Adipocyte (in vitro differentiated cells): Measurements from ENCODE around the gene PRELID1.
"Not testable (repeated sequence)": the region's sequence is repeated elsewhere in the genome, so short reads cannot be mapped to it uniquely, and the experiment has no call there.

Experiments
- DNase-seq: peaks from one replicate; pipeline ENCODE4 v3.0.0-alpha.2; 2015; ENCODE audit warnings: low read depth
- H3K27me3 ChIP-seq: replicated peaks from 2 replicates; pipeline ENCODE4 v1.7.0; 2013; ENCODE audit warnings: mild to moderate bottlenecking, low read length, moderate library complexity; ENCODE audit not compliant: control insufficient read depth, insufficient read depth
- H3K36me3 ChIP-seq: 2 replicates; pipeline ENCODE4 v1.7.0; 2013; ENCODE audit warnings: low read length, mild to moderate bottlenecking, moderate library complexity; ENCODE audit not compliant: control insufficient read depth, insufficient read depth, severe bottlenecking
- H3K4me1 ChIP-seq: 2 replicates; pipeline ENCODE4 v1.7.0; 2013; ENCODE audit warnings: mild to moderate bottlenecking, low read length, moderate library complexity; ENCODE audit not compliant: control insufficient read depth, insufficient read depth
- H3K4me3 ChIP-seq: 2 replicates; pipeline ENCODE4 v1.7.0; 2013; ENCODE audit warnings: mild to moderate bottlenecking, low read length, moderate library complexity
- H3K9ac ChIP-seq: 2 replicates; pipeline ENCODE4 v1.7.0; 2013; ENCODE audit warnings: mild to moderate bottlenecking, low read length, moderate library complexity
- H3K9me3 ChIP-seq: 2 replicates; pipeline ENCODE4 v1.7.0; 2013; ENCODE audit warnings: mild to moderate bottlenecking, low read length, moderate library complexity; ENCODE audit not compliant: control insufficient read depth

The PRELID1 gene

DNA sequence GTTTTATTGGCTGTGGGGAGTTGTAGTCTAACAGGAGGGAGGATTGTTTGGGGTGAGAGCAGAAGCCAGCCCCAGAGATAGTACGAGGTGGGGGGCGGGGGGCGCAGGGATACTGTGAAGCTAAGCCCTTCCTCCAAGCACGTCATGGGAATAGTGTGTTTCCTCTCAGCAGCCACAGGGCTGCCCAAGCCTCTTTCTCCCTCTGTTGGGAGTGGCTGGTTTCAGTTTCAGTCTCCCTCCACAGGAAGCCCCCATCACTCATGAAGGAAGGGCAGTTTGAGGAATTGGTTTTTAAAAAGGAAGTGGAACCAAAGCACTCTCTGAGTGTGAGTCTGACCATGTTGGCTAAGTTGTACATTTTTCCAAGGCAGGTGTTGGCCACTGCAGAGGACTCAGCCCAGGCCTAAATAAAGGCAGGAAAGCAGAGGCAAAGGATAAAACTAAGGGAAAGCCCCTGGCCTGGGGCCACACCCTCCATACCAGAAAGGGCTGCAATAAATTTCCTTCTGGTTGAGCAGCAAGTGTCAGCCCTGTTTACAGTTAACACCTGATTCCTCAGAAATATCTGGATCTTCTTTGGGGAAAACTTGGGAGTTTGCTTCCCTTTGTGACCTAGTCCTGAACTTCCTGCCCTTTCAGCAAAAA, 3.2 kb upstream of the PRELID1 start:
- DNase-seq, result peak; percentile 77
- H3K4me3 ChIP-seq, result no peak overlapping the region
- H3K36me3 ChIP-seq, result peaks cover 16% of the 10 kb centered on the region
- H3K9ac ChIP-seq, result peak overlapping the region; percentile 1
- peaks cover 34% of the 10 kb centered on the region for H3K4me1 ChIP-seq
- no peaks in the 10 kb centered on the region for H3K27me3 ChIP-seq
- H3K9me3 ChIP-seq, result no peaks in the 10 kb centered on the region

DNA sequence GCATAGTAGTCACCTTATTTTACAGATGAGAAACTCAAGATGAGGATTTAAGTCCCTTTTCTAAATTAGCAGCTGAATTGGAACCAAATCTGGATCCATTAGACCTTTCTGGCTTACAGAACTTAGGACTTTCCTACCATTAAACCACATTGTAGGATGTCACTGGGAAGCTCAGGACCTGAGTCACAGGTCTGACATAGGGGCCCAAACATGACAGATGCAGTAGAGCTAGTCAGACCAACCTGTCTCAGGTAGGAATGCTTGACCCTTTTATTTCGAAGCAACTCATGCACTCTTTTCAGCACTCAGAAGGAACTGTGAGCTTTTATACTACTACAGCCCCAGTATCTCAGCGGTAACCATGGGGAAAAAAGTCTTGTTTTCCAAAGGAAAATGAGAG, 2.6 kb upstream of the PRELID1 start:
- H3K9me3 ChIP-seq, result no peaks in the 10 kb centered on the region
- H3K9ac ChIP-seq, result no peak overlapping the region
- no peak for DNase-seq
- H3K4me1 ChIP-seq, result peaks cover 40% of the 10 kb centered on the region
- no peak overlapping the region for H3K4me3 ChIP-seq
- peaks cover 14% of the 10 kb centered on the region for H3K36me3 ChIP-seq
- H3K27me3 ChIP-seq, result no peaks in the 10 kb centered on the region

DNA sequence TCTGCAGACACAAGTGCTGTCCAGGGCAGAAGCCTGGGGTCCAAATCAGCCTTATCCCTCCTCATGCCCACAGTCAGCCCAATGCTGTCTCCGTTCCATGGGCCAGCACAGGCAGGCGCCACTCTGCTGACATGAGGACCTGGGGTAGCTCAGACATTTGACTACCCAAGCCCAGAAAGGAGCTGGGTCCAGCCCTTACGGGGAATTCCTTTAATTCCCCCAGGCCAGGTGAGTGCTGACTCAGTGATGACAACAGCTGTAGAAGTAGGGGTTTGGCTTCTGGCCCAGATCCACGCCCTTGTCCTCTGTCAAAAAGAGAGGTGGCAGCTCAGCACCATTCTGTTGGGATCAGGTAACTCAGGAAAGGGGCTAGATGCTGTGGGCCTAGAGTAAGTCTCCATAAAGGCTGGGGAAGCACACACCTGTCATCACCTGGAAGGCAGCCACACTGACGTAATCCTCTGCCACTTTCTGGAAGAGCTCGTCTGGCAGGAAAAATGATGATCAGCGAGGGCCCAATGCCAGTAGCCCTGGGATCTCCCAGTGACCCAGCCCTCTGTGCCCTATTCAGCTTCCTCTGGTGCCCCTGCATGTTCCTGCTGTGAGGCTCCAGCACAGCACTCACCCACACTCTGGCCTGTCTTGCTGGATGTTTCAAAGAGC, 2.0 kb upstream of the PRELID1 start:
- H3K9ac ChIP-seq, result no peak overlapping the region
- DNase-seq, result no peak
- H3K27me3 ChIP-seq, result no peaks in the 10 kb centered on the region
- H3K36me3 ChIP-seq, result peaks cover 19% of the 10 kb centered on the region
- H3K4me3 ChIP-seq, result peak overlapping the region; percentile 99
- peaks cover 46% of the 10 kb centered on the region for H3K4me1 ChIP-seq
- H3K9me3 ChIP-seq, result no peaks in the 10 kb centered on the region

DNA sequence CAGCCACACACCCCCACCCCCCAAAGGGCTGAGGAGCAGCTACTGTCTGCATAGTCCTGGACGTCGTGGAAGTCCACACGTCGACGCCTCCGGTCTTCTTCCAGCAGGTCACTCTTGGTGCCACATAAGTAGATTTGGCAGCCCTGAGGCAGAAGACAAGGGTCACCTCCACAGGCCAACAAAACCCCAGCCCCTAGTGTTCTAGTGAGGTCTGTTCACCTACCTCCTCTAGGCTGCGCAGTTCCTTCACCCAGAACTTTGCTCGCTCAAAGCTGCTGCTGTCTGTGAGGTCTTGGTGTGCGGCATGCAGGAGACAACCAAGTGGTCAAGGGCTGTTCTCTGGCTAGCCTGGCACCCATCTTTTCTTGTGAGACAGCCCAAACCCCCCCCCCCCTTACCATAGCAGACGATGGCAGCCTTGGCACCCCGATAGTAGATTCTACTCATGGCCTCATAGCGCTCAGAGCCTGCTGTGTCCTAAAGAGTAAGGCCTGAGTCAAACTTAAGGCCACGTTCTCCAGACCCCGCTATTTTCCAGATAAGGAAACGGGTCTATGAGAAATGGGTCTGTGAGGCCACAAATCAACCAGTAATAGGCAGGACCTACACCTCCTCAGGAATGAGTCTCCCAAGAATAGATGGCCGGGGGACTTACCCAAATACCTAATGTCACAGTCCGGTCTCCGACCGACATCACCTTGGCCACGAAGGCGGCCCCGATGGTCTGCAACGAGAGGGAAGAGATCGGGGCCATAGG, 1.1 kb upstream of the PRELID1 start:
- no peaks in the 10 kb centered on the region for H3K27me3 ChIP-seq

DNA sequence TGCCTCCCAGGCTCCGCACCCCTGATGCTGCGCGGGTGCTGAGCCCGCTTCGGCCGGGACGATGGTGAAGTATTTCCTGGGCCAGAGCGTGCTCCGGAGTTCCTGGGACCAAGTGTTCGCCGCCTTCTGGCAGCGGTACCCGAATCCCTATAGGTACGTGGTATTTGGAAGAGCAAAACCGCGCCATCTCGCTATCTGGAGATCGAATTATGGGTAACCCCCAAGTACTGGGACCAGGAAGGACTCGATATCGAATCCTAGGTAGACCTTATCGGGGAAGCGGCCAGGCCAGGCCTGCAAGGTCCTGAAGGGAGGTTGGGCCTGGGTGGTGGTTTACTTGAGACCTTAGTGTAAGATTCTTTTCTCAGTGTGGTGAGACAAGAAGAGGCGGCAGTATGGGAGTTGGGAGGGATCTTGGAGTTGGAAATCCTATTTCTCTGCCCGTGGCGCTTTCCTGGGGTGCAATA, 359 bp downstream of the PRELID1 start:
- Histone ChIP-seq H3K4me1 (peaks cover 54% of the 10 kb centered on the region), H3K36me3 (peaks cover 24% of the 10 kb centered on the region), H3K27me3 (no peaks in the 10 kb centered on the region), H3K4me3 (peak overlapping the region; percentile 99), H3K9ac (peak overlapping the region; percentile 97), H3K9me3 (no peaks in the 10 kb centered on the region)
- peak; percentile 24 for DNase-seq

More for the DNA sequence above, 1.1 kb upstream of the PRELID1 start:
- DNase-seq, result peak; percentile 28
- H3K36me3 ChIP-seq, result peaks cover 24% of the 10 kb centered on the region
- peak overlapping the region; percentile 97 for H3K9ac ChIP-seq
- H3K9me3 ChIP-seq, result no peaks in the 10 kb centered on the region
- peak overlapping the region; percentile 99 for H3K4me3 ChIP-seq
- peaks cover 55% of the 10 kb centered on the region for H3K4me1 ChIP-seq

DNA sequence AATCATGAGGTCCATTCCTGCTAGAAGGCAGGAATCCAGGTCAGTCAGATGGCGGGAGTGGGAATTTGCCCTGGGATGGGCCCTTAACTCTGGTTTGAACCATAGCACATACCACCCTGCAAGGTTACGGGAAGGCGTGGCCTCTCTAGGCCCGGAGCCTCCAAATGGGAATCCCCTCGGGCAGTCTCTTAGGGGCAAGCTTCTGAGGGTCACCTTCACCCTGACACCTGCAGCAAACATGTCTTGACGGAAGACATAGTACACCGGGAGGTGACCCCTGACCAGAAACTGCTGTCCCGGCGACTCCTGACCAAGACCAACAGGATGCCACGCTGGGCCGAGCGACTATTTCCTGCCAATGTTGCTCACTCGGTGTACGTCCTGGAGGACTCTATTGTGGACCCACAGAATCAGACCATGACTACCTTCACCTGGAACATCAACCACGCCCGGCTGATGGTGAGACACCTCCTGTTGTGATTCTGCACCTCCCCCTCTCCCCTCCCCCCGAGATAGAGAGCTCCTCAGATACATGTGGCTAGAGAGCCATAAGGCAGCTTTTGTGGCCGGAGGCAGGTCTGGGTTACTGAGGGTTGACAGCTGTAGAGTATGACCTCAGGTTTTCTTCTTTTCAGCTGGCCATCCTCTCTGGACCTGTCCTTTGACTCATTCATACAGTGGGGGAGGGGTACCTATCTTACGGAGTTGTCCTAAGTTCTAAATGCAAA, 957 bp downstream of the PRELID1 start:
- DNase-seq, result no peak
- H3K4me3 ChIP-seq, result peak overlapping the region; percentile 99
- H3K4me1 ChIP-seq, result peaks cover 54% of the 10 kb centered on the region
- H3K27me3 ChIP-seq, result no peaks in the 10 kb centered on the region
- H3K9me3 ChIP-seq, result no peaks in the 10 kb centered on the region
- H3K9ac ChIP-seq, result peak overlapping the region; percentile 97
- peaks cover 24% of the 10 kb centered on the region for H3K36me3 ChIP-seq

DNA sequence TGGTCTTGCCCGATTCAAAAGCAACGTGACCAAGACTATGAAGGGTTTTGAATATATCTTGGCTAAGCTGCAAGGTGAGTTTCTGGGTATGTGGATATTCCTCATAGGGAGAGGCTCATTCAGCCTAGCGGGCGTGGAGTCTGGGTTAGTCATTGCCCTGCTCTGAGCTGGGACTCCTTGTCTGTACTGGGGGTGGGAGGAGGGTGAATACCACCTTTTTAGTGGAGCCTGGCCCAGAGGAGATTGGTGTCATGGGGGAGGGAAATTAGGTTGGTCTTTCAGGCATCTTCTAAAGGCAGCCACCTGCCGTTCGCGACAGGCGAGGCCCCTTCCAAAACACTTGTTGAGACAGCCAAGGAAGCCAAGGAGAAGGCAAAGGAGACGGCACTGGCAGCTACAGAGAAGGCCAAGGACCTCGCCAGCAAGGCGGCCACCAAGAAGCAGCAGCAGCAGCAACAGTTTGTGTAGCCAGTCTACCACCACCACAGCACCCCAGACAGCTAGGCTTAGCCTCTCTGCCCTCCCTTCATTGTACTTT, 2.6 kb downstream of the PRELID1 start:
- not testable (repeated sequence) for DNase-seq, H3K9me3 ChIP-seq, H3K4me3 ChIP-seq, H3K27me3 ChIP-seq
- Histone ChIP-seq H3K9ac (peak overlapping the region; percentile 16), H3K4me1 (peaks cover 49% of the 10 kb centered on the region), H3K36me3 (peaks cover 20% of the 10 kb centered on the region)

DNA sequence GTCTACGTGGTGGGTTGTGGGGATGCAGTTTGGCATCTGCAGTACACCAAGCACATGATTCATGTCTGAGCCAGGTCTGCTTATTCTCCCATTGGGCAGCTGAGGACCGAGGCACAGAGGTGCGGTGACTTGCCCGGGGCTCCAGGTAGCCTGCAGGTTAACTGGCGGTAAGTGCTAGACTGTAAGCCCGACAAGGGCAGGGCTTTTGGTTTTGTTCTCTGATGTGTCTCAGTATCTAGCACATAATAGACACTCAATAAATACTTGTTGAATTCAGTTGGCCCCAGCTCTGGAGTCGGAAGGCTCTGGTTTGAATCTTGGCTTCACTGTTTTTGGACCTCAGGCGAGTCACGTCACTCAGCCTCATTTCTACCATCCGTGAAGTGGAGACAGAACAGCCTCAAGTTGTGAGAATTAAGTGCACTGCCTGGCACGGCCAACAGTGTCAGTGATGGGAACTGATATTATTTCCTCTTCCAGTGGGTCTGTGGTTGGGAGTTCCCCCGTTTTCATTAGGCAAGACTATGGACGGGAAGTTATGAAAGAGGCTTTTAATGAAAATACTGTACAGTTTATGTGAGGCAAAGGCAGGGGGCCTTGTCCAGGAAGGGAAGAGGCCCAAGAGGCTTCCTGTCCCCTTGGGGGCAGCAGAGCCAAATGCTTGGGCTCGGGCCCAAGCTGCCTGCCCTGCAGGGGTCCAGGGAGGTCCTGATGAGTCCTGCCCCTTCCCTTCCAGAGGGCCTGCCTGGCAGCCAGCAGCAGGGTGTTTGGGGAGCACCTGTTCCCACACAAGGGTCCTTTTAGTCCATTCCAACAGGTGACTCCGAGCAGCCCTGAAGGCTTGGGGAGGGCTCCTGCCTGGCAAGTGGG, 3.3 kb downstream of the PRELID1 start:
- Histone ChIP-seq H3K9me3 (no peaks in the 10 kb centered on the region), H3K36me3 (peaks cover 16% of the 10 kb centered on the region), H3K27me3 (no peaks in the 10 kb centered on the region), H3K4me3 (no peak overlapping the region), H3K4me1 (peaks cover 50% of the 10 kb centered on the region), H3K9ac (peak overlapping the region; percentile 49)
- no peak for DNase-seq

DNA sequence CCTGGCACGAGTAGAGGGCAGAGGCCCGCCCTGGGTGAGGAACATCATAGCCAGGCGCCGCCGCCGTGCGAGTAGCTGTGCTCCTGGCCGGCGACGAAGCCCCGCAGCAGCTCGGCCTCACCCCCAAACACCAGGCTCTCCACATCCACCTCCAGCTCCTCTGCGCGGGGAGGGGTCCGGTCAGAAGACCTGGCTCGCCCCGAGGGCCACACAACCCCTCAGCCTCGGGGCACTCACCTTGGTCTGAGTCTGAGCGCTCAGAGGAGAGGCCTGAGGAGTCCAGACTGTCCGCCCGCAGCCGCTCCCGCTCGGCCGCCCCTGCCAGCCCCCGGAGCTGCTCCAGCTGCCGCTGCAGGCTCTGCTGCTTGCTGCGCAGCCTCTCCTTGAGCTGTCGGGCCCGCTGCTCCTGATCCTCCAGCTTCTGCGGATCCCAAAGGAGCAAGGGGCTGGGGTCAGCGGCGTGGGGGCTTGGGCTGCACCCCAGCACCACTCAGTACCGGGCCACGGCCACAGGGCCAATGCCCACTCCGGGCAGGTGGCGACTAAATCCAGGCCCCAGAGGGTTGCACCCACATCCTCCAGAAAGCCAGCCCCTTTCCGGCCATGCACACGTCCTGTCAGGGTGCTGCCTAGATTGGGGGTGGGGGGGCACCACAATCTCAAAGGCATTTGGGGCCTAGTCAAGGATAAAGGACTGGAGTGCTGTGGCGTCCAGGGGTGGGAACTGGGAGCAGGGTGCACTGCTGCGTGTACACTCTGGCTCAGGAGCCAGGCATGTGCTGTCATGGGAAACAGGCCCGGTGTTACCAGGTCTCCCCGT, 4.2 kb downstream of the PRELID1 start:
- no peak overlapping the region for H3K4me3 ChIP-seq
- peaks cover 42% of the 10 kb centered on the region for H3K4me1 ChIP-seq
- H3K36me3 ChIP-seq, result peaks cover 16% of the 10 kb centered on the region
- no peaks in the 10 kb centered on the region for H3K27me3 ChIP-seq
- H3K9me3 ChIP-seq, result no peaks in the 10 kb centered on the region
- peak overlapping the region; percentile 49 for H3K9ac ChIP-seq
- DNase-seq, result no peak
